NCI-H1436 (cell line): ENCODE results near the gene MRPL44.

Experiments used
- DNase-seq: peaks from one replicate; lab custom pipeline; 2025; lab: John Stamatoyannopoulos, UW

MRPL44 gene

DNA sequence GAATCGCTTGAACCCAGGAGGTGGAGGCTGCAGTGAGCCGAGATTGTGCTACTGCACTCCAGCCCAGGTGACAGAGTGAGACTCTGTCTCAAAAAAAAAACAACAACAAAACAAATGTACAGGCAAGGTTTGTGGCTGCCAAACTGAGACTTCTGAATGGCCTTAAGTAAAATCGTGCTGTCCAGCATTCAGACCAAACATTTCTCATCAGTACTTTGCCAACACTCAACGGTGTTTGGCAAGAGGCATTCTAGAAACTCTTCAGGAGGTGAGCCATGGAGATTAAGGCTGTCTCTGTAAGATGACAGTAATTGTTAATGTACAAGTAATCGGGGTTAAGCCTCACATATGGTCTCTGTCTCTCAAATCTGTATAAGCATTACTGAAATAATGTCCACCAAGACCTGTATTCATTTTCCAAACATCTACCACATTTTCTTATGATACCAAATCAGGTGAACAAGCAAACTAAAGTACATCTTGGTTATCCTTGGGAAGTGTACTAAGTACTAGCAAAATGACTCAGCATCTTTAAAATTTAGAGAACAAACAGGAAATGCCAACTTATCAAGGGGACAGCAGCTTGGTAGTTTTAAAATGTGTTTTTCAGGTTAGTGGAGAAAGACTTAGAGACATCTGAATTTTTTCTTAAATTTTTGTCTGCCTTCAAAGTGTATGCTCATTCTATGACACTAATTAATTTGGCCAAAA lies 52.5 kb downstream of the MRPL44 start:
- DNase-seq, result no peak

DNA sequence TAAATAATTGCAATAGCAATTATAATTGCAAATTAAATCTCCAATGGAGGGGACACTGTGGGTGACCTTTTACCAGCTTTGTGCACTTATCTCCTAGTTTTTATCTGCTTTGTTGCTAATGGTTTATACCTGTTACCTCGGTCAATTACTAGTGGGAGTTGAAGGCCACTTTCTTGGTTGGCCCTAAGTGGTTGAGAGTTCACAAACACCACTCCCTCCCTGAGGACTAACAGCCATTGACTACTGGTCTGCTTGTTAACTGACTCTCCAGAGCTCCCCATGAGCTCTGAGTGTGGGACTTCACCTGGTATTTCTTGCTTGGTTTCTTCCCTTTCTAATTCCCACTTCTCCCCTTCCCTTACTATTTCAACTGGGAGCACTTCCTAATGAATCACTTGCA lies 54.6 kb downstream of the MRPL44 start:
- no peak for DNase-seq

DNA sequence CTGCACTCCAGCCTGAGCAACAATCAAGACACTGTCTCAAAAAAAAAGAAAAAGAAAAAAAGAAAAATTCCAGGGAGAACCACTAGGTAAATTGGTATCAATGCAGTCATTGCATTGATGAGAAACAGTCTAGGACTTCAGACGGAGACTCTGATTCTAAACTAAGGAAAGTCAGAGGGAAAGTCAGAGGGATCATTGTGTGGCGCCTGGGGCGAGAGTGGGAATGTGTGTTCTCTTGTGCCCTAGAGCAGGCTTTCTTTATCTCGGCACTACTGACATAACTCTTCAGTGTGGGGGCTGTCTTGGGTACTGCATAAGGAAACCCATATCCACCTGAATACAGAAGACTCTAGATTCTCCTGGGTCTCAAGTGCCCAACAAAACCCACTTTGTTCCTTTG lies 57.1 kb downstream of the MRPL44 start:
- no peak for DNase-seq

DNA sequence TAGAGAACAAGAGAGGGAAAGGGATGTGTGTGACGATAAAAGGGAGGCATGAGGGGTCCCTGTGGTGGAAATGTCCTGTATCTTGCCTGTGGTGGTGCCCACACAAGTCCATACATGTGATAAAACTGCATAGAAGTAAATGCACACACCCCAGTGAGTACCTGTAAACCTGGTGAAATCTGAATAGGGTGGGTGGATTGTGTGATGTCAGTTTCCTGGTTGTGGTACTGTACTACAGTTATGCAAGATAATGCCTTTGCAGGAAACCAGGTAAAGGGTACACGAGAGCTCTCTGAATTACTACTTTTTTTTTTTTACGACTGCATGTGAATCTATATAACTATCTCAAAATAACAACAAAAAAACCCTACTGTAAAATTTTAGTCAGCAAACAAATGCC lies 59.7 kb downstream of the MRPL44 start:
- DNase-seq, result no peak
